HepG2 (cell line): ENCODE measurements around the gene UBALD1. TPM values are rescaled to one million over a fixed set of nuclear protein-coding genes. Genes with fewer than 3 reads are reported as not detected.

ENCODE experiments used
- ARHGAP35 ChIP-seq: sonication (generic); formaldehyde crosslinking; IDR thresholded peaks from 2 replicates; pipeline ENCODE4 v1.9.0; 2022; ENCODE audit warnings: mild to moderate bottlenecking, inconsistent platforms, moderate library complexity, missing genetic modification reagents, borderline replicate concordance
- CENPBD1 ChIP-seq: sonication (generic); formaldehyde crosslinking; IDR thresholded peaks from 2 replicates; pipeline ENCODE4 v1.8.0; 2022; ENCODE audit warnings: missing genetic modification reagents, low read depth, mild to moderate bottlenecking, borderline replicate concordance
- HOXA9 ChIP-seq: sonication (generic); formaldehyde crosslinking; IDR thresholded peaks from 2 replicates; pipeline ENCODE4 v1.8.1; 2022; ENCODE audit warnings: missing genetic modification reagents, mild to moderate bottlenecking, moderate library complexity, borderline replicate concordance
- PHF8 ChIP-seq: sonication (generic); formaldehyde crosslinking; IDR thresholded peaks from 2 replicates; pipeline ENCODE4 v1.5.0; 2020; ENCODE audit warnings: missing genetic modification reagents
- RARG ChIP-seq: sonication (generic); formaldehyde crosslinking; IDR thresholded peaks from 2 replicates; pipeline ENCODE4 v1.4.0; 2020; ENCODE audit warnings: low read depth, mild to moderate bottlenecking, missing genetic modification reagents
- REL ChIP-seq: sonication (generic); formaldehyde crosslinking; conservative IDR thresholded peaks from 2 replicates; pipeline ENCODE4 v1.8.0; 2022; ENCODE audit warnings: mild to moderate bottlenecking, missing genetic modification reagents, moderate library complexity
- REST ChIP-seq, 2 experiments: IDR thresholded peaks; 2 replicates each; pipeline ENCODE4 v1.6.1; 2011 to 2012; ENCODE audit warnings: low read length in 2 of 2, borderline replicate concordance in 1 of 2, low read depth in 1 of 2, mild to moderate bottlenecking in 1 of 2, moderate library complexity in 1 of 2
- SMAD3 ChIP-seq: sonication (generic); formaldehyde crosslinking; IDR thresholded peaks from 2 replicates; pipeline ENCODE4 v1.4.0; 2020; ENCODE audit warnings: missing genetic modification reagents
- SNAPC2 ChIP-seq: sonication (generic); formaldehyde crosslinking; IDR thresholded peaks from 2 replicates; pipeline ENCODE4 v1.8.1; 2022; ENCODE audit warnings: mild to moderate bottlenecking, missing genetic modification reagents
- STAG1 ChIP-seq: sonication (generic); formaldehyde crosslinking; IDR thresholded peaks from 2 replicates; pipeline ENCODE4 v1.4.0; 2020; ENCODE audit warnings: missing genetic modification reagents
- TARDBP ChIP-seq: sonication (generic); formaldehyde crosslinking; IDR thresholded peaks from 2 replicates; pipeline ENCODE4 v1.8.0; 2022; ENCODE audit warnings: mild to moderate bottlenecking, missing genetic modification reagents
- TRAFD1 ChIP-seq: sonication (generic); formaldehyde crosslinking; IDR thresholded peaks from 2 replicates; pipeline ENCODE4 v1.5.1; 2020; ENCODE audit warnings: missing genetic modification reagents, mild to moderate bottlenecking, borderline replicate concordance
- ZNF10 ChIP-seq: sonication (generic); formaldehyde crosslinking; IDR thresholded peaks from 2 replicates; pipeline ENCODE4 v1.4.0; 2020; ENCODE audit warnings: mild to moderate bottlenecking, low read depth, missing genetic modification reagents, borderline replicate concordance
- ZNF3 ChIP-seq: IDR thresholded peaks from 2 replicates; pipeline ENCODE4 v1.7.0; 2017; ENCODE audit warnings: inconsistent platforms
- ZNF557 ChIP-seq: sonication (generic); formaldehyde crosslinking; IDR thresholded peaks from 2 replicates; pipeline ENCODE4 v1.4.0; 2020; ENCODE audit warnings: missing genetic modification reagents
- ZNF589 ChIP-seq: sonication (generic); formaldehyde crosslinking; conservative IDR thresholded peaks from 2 replicates; pipeline ENCODE4 v1.8.0; 2022; ENCODE audit warnings: mild to moderate bottlenecking, moderate library complexity, missing genetic modification reagents
- ZNF687 ChIP-seq: sonication (generic); formaldehyde crosslinking; IDR thresholded peaks from 2 replicates; pipeline ENCODE4 v1.5.1; 2020; ENCODE audit warnings: mild to moderate bottlenecking, missing genetic modification reagents, moderate library complexity
- ZNF776 ChIP-seq: sonication (generic); formaldehyde crosslinking; IDR thresholded peaks from 2 replicates; pipeline ENCODE4 v1.4.0; 2020; ENCODE audit warnings: mild to moderate bottlenecking, missing genetic modification reagents
- ZSCAN25 ChIP-seq: sonication (generic); formaldehyde crosslinking; IDR thresholded peaks from 2 replicates; pipeline ENCODE4 v1.8.0; 2022; ENCODE audit warnings: mild to moderate bottlenecking, missing genetic modification reagents
- polyA plus RNA-seq, 8 experiments: library from polyadenylated mRNA; depleted of rRNA in 3 of 8; stranded (reverse) in 7 of 8; unstranded in 1 of 8; fragments of >200 nt; fragmentation: Illumina TruSeq in 4 of 8; extraction: Trizol in 4 of 8; gene quantifications; 2 replicates each; pipeline versions ENCODE4 v1.2.1 to v1.2.3, GENCODE V29; 2011 to 2016; ENCODE audit warnings: low read depth in 4 of 8, missing spikeins in 1 of 8, mixed read lengths in 1 of 8; ENCODE audit not compliant: insufficient read depth in 1 of 8
- total RNA-seq, 5 experiments: library from RNA; depleted of rRNA; stranded (reverse); fragments of >200 nt; fragmentation: Illumina TruSeq; extraction: Trizol; gene quantifications; 2 replicates each; pipeline ENCODE4 v1.2.3, GENCODE V29; 2016; ENCODE audit warnings: low read depth in 1 of 5

UBALD1 gene
- total and polyA plus RNA-seq, 2 of the 13 experiments (the other 11 are each of a cell fraction or from before 2014, with no cell fraction given): 6.8 to 12.3 TPM

- TF ChIP-seq REST (IDR thresholded peaks at IDR 0.05; ENCODE audit: borderline replicate concordance in 1 of 2, low read depth in 1 of 2, low read length in 2 of 2) (no peak; a peak in 1 of 4 replicates), TRAFD1 (CRISPR knock-in tag) (peak; percentile 79; the same call in 1 of the 2 replicates), SMAD3 (CRISPR knock-in tag) (0 out of 2 replicates have a peak, but pooled peaks have one; percentile 72), ARHGAP35 (CRISPR knock-in tag) (peak; percentile 66; the same call in 1 of the 2 replicates), RARG (CRISPR knock-in tag) (no peak), ZNF589 (CRISPR knock-in tag) (no peak; the same call in 1 of the 2 replicates), SNAPC2 (CRISPR knock-in tag) (peak; percentile 94), REL (CRISPR knock-in tag) (0 out of 2 replicates have a peak, but pooled peaks have one; percentile 22), ZNF687 (CRISPR knock-in tag) (peak; percentile 97), ZNF10 (CRISPR knock-in tag) (0 out of 2 replicates have a peak, but pooled peaks have one; percentile 64), HOXA9 (peak; percentile 84; the same call in 1 of the 2 replicates), ZNF776 (CRISPR knock-in tag) (peak; percentile 92), ZNF557 (CRISPR knock-in tag) (peak; percentile 79; the same call in 1 of the 2 replicates), ZSCAN25 (peak; percentile 82), STAG1 (0 out of 2 replicates have a peak, but pooled peaks have one; percentile 4), PHF8 (peak; percentile 64), ZNF3 (no peak; the same call in 1 of the 2 replicates), TARDBP (CRISPR knock-in tag) (peak; percentile 95), CENPBD1 (CRISPR knock-in tag) (no peak)
Observed at GRCh38 chr16:4663777-4664465, 49.2 kb upstream of the UBALD1 start (continued).
